ENCODE data around the gene CEBPG. TPM values are rescaled to one million over a fixed set of nuclear protein-coding genes. Genes with fewer than 3 reads are reported as not detected.

CEBPG gene
- total RNA-seq, 2 donors from 2014 or later, result 19.9 to 32.6 TPM

Other genes starting within 250 kb of the CEBPG start
- gene WDR88, start 241.6 kb upstream of the CEBPG start, total RNA-seq, result not detected
- gene LRP3, start 179.4 kb upstream of the CEBPG start, total RNA-seq, result 10 to 100 TPM; 32.2 to 50.9 TPM
- gene SLC7A10, start 147.9 kb upstream of the CEBPG start, total RNA-seq, result not detected
- 1 to 10 TPM; 4.7 to 4.9 TPM for gene CEBPA, start 71.2 kb upstream of the CEBPG start, total RNA-seq
- gene PEPD, start 148.1 kb downstream of the CEBPG start, total RNA-seq, result 10 to 100 TPM; 48.7 to 70.9 TPM
- under 1 TPM in 1 of 2 donors, not detected in 1; 0.28 TPM for gene CHST8, start 248.2 kb downstream of the CEBPG start, total RNA-seq

Data from thoracic aorta (tissue), 2 donors.